Ishikawa (cell line): Measurements from ENCODE around the gene SLC5A2.
A peak's percentile ranks its signal among the peaks of the same experiment; 100 is the strongest.

Source experiments
- CEBPB ChIP-seq: IDR thresholded peaks from 2 replicates; pipeline ENCODE4 v1.6.1; 2012
- CREB1 ChIP-seq: IDR thresholded peaks from 2 replicates; pipeline ENCODE4 v1.6.1; 2012; ENCODE audit warnings: low read depth
- EGR1 ChIP-seq: IDR thresholded peaks from 2 replicates; pipeline ENCODE4 v1.6.1; 2012
- EP300 ChIP-seq: IDR thresholded peaks from 2 replicates; pipeline ENCODE4 v1.6.1; 2012; ENCODE audit warnings: borderline replicate concordance
- FOXM1 ChIP-seq: IDR thresholded peaks from 2 replicates; pipeline ENCODE4 v1.6.1; 2012; ENCODE audit warnings: low read depth, borderline replicate concordance
- MAX ChIP-seq: IDR thresholded peaks from 2 replicates; pipeline ENCODE4 v1.6.1; 2012
- NFIC ChIP-seq: IDR thresholded peaks from 2 replicates; pipeline ENCODE4 v1.6.1; 2012
- RAD21 ChIP-seq: IDR thresholded peaks from 2 replicates; pipeline ENCODE4 v1.6.1; 2012; ENCODE audit warnings: low read depth
- REST ChIP-seq: IDR thresholded peaks from 2 replicates; pipeline ENCODE4 v1.6.1; 2012; ENCODE audit warnings: low read depth, mild to moderate bottlenecking
- TAF1 ChIP-seq: IDR thresholded peaks from 2 replicates; pipeline ENCODE4 v1.6.1; 2012; ENCODE audit warnings: low read depth, mild to moderate bottlenecking
- TCF12 ChIP-seq: IDR thresholded peaks from 2 replicates; pipeline ENCODE4 v1.6.1; 2012; ENCODE audit warnings: low read depth
- TEAD4 ChIP-seq: IDR thresholded peaks from 2 replicates; pipeline ENCODE4 v1.6.1; 2012
- USF1 ChIP-seq: IDR thresholded peaks from 2 replicates; pipeline ENCODE4 v1.6.1; 2012
- YY1 ChIP-seq: IDR thresholded peaks from 2 replicates; pipeline ENCODE4 v1.6.1; 2012; ENCODE audit warnings: low read depth
- ZBTB7A ChIP-seq: IDR thresholded peaks from 2 replicates; pipeline ENCODE4 v1.6.1; 2012; ENCODE audit warnings: low read depth

Gene SLC5A2

GRCh38 chr16:31472709-31473203 is 10.2 kb upstream of the SLC5A2 start:
- TF ChIP-seq YY1: peak; percentile 49; the same call in 1 of the 2 replicates
- TF ChIP-seq TAF1: peak; percentile 44
- TF ChIP-seq TEAD4: no peak
- TF ChIP-seq RAD21: peak; percentile 42; the same call in 1 of the 2 replicates
- peak; percentile 22; the same call in 1 of the 2 replicates for TF ChIP-seq TCF12
- TF ChIP-seq FOXM1: peak; percentile 85
- no peak for TF ChIP-seq EGR1
- peak; percentile 19; the same call in 1 of the 2 replicates for TF ChIP-seq MAX
- TF ChIP-seq NFIC: peak; percentile 90

GRCh38 chr16:31473264-31473984 is 9.5 kb upstream of the SLC5A2 start:
- TF ChIP-seq EP300: no peak
- no peak for TF ChIP-seq NFIC
- TF ChIP-seq FOXM1: no peak
- no peak for TF ChIP-seq ZBTB7A
- TF ChIP-seq TCF12: no peak
- no peak for TF ChIP-seq TEAD4
- no peak for TF ChIP-seq MAX
- TF ChIP-seq USF1: no peak
- no peak for TF ChIP-seq REST
- TF ChIP-seq TAF1: no peak

- TF ChIP-seq YY1: no peak
- TF ChIP-seq FOXM1: no peak
- TF ChIP-seq TCF12: no peak
- no peak for TF ChIP-seq EP300
- no peak for TF ChIP-seq ZBTB7A
- no peak for TF ChIP-seq CREB1
- no peak for TF ChIP-seq NFIC
- TF ChIP-seq TAF1: no peak
- no peak for TF ChIP-seq RAD21
- no peak for TF ChIP-seq EGR1
- no peak for TF ChIP-seq USF1
- TF ChIP-seq REST: no peak
- TF ChIP-seq CEBPB: no peak
- TF ChIP-seq MAX: no peak
- TF ChIP-seq TEAD4: no peak
Measured at GRCh38 chr16:31474173-31474714, 8.7 kb upstream of the SLC5A2 start.

GRCh38 chr16:31474773-31475738 is 7.9 kb upstream of the SLC5A2 start:
- TF ChIP-seq MAX (no peak), REST (no peak), CEBPB (no peak), NFIC (no peak), RAD21 (no peak), TEAD4 (no peak), FOXM1 (no peak), YY1 (no peak), USF1 (no peak), EGR1 (no peak), TCF12 (no peak), CREB1 (no peak), EP300 (no peak)
